ENCODE measurements around the gene SNCG. TPM values are rescaled to one million over a fixed set of nuclear protein-coding genes. Genes with fewer than 3 reads are reported as not detected.
"Not testable (repeated sequence)": the region's sequence is repeated elsewhere in the genome, so short reads cannot be mapped to it uniquely, and the experiment has no call there.

SNCG gene
- 1.7 and 2.2 TPM in 2 replicates for total RNA-seq (2014; rRNA removed; shearing (Covaris generic))

DNA sequence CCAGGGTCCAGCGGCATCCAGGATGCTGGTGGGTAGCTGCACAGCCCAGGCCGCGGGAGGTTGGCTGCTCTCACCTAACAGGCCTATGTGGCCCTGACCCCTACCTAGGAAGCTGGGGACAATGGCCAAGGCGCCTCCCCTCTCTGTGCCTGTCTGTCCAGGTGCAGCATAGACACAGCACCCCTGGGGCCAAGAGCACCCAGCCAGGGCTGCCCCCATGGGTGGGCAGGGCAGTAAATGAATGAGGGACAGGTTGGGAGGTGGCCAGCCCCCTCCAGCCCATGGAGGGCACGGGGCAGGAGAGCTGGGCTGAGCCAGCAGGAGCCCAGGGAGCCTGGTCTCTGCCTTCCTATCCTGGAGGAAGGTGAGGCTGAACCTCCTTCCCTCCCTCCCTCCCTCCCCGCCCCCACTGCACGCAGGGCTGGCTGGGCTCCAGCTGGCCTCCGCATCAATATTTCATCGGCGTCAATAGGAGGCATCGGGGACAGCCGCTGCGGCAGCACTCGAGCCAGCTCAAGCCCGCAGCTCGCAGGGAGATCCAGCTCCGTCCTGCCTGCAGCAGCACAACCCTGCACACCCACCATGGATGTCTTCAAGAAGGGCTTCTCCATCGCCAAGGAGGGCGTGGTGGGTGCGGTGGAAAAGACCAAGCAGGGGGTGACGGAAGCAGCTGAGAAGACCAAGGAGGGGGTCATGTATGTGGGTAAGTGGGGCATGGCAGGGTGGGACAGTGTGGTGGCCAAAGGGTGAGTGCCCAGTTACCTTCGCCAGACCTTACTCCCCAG is at the start of gene SNCG:
Gene SNCG, plus strand, starts transcription at position 484 of the 785 bp plus-strand sequence. Its CDS starts 99 bp downstream, at position 583.
- no peak for DNase-seq (ENCODE audit: low spot score)

DNA sequence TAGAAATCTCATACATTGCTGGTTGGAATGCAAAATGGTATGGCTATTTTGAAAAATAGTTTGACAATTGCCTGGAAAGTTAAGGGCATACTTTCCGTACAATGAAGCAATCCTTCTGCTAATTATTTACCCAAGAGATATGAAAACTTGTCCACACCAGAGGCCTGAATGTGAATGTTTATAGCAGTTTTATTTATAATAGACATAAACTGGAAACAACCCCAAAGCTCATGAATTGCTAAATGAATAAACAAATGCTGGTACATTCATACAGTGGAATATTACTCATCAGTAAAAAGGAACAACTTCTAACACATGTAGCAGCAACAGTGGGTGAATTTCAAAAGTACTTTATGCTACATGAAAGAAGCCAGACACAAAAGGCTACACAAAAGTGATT is 43.7 kb upstream of the SNCG start:
- DNase-seq (ENCODE audit: low spot score): no peak

DNA sequence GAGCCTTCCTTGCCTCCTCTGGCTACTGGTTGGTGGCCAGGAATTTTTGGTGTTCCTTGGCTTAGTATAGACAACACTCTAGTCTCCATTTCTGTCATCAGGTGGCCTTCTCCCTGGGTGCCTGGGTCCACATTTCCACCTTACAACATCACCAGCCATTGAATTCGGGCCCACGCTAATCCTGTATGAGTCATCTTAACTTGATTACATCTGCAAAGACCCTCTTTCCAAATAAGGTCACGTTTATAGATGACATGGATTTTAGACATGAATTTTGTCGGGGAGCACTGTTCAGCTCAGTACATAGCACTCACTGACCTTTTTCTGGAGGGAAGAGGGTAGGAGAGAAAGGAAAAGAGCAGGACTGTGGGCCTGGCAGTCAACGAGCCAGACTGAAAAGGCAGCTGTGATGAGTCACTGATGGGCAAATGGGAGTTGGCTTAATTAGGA is 40.4 kb upstream of the SNCG start:
- DNase-seq (ENCODE audit: low spot score): peak; percentile 20

DNA sequence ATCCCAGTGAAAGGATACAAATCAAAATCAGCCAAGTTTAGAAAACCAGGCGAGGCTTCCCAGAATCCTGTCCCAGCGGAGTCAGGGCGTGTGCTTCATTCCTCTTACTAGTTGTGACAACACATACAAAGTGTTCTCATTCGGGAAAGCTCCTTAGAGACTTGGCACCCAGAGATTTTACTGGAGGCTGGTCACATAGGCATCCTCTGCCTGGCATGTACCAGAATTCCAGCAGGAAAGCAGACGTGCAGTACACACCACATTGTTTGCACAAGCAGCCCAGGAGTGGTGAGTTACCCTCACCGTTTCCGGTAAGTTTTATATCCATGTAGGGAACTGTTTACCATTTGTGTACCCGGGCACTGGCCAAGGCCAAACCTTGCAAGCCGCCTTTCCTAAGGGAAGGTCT is 35.8 kb upstream of the SNCG start:
- no peak for DNase-seq (ENCODE audit: low spot score)

DNA sequence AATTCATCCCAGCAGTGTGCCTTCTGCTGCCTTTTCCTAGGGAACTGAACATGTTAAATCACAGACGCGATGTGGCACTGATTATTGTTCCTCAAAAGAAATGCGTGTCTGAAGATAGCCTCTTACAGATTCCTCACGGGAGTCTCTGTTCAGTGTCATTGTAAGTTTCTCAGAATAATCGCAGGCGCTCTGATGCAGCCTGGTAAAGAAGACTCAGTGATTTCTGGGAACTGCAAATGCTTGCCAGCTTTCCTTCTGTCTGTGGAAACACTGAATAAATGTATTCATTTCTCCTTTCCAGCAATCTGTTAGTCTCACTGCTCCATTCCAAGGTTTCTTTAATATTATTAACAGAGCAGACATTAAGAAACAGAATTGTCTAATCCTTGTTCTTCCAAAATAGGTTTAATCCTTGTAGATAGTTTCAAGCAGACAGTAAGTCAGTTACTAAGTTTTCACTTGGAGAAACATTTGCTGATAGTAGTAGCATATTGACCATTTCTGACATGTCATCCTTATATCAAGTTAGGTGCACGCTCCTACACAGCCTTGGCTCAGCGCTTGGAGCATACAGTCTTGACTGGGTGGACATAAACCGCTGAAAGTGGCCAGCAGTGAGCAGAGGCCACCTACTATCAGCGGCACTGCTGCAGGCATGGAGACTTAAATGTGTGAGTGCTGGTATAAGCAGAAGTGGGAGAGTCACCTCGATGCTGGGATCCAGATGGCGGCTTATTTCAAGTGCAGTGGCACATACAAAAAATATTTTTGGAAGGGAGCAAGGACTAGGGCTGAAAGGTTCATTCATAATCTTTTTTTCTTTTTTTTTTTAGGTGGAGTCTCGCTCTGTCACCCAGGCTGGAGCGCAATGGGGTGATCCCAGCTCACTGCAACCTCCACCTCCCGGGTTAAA is 28.7 kb upstream of the SNCG start:
- no peak for DNase-seq (ENCODE audit: low spot score)

DNA sequence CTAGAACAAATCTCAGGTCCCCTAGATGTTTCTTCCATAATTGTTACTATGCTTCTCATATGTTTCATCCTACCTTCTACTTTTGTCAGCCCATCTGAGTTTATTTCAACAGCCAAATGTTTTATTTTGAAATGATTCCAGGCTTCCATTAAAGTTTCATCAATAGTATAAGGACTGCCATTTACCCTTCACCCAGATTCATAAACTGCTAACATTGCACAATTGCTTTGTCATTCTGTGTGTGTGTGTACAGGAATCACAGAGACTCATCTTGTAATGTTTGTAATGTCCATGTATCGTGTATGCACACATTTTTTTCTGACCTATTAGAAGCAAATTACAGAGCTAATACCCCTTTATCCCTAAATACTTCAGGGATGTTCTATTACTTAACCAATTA is 26.5 kb upstream of the SNCG start:
- DNase-seq (ENCODE audit: low spot score): no peak

DNA sequence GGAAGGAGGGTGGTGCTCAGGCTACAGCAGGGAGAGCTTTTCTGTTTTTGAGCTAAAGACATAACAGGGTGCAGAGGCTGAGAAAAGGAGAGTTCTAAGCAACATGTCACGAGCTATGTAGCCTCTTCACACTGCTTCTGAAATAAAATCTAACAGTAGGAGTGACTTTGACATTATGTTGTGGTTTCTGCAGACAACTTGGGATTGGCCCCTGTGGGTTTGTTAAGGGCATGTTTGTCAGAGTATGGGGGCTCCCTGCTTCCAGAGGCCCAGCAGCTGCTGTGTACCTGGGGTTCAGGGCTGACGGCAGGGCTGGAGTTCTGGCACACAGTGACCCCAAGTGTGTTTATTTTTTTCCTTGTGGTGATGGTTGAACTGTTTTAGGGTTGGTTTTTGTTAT is 25.7 kb upstream of the SNCG start:
- no peak for DNase-seq (ENCODE audit: low spot score)

DNA sequence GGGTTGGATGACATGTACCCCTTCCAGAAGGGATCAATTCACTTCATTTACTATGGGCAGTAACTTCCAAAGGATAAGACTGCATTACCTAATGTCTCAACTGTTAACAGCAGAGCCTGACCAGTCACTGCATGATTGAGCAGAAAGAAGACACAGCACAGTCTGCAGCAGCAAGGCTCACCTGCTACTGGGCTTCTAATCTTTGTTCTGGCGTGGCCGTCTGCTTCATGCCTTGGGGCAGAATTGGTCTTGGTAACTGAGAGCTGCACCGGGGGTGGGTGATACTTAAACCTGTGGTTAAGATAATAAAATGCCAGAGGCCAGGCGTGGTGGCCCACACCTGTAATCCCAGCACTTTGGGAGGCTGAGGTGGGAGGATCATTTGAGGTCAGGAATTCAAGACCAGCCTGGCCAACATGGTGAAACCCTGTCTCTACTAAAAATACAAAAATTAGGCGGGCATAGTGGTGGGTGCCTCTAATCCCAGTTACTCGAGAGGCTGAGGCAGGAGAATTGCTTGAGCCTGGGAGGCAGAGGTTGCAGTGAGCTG is 24.2 kb upstream of the SNCG start:
- not testable (repeated sequence) for DNase-seq (ENCODE audit: low spot score)

DNA sequence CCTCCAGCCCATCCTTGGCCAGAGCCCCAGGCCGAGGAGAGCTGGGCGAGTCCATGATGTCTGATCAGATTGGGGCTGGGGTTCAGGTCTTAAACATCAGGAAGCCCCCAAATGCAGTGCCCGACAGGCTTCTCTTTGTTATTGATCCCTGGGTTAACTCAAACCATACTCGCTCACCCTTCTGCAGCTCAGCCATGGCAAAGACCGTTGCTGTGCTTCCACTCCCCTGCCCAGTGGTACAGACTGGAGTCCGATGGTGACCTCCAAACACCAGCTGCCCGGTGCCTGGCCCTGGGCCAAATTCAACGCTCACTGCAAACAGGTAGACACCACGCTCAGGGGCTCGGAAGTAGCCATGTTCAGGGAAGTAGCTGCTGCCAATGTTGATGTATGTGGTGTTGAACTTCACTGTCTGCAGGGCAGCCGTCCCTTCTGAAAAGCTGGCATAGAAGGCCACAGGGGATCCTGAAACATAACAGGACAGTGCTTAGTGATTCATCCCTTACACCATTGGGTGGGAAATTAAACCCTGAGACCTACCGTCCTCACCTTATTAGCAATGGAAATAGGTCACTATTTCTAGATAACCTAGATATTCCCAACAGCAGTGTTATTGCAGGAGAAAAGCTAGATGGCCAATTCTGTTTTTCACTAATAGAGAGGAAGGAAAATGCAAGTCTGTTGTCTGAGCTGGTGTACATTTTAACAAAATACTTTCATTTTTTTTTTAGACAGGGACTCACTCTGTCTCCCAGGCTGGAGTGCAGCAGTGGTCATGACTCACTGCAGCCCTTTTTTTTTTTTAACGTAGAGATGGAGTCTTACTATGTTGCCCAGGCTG is 21.5 kb upstream of the SNCG start:
- DNase-seq (ENCODE audit: low spot score): no peak

DNA sequence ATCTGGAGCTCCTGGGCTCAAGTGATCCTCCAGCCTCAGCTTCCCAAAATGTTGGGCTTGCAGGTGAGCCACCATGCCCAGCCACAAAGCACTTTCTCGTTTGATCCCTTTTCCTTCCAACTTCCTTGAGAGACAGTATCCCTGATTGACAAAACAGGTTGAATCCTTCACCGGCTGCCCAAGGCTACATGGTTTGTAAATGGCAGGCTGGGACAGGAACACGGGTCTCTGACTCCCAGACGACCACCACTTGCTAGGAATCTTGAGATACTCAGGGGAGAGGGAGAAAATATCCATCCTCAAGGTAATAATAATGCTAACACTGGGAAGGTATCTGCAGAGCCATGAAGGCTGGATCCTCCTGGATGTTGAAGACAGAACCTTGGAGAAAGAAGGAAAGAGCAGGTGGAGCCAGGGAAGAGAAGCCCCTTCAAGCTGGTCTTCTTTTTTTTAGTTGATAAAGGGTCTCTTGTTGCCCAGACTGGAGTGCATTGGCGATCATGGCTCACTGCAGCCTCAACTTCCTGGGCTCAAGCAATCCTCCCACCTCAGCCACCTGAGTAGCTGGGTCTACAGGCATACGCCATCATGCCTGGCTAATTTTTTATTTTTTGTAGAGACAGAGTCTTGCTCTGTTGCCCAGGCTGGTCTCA is 20.8 kb upstream of the SNCG start:
- no peak for DNase-seq (ENCODE audit: low spot score)

DNA sequence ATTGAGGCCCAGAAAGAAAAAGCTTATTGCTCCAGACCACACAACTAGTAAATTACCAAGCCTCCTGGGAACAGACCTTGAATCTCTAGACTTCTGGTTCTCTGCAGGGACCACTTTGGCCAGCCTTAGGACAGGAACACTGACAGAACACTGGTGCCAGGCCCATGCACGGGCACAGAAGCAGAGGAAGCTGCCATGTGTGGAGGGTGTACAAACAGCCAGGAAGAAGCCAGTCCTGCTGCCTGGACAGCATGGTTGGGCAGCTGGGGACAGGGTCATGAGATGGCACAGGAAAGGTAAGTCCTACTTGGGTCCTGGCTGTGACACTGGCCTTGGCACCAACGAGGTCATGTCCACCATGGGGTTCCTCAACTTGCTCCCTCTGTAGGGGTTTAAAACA is 20.1 kb upstream of the SNCG start:
- DNase-seq (ENCODE audit: low spot score): no peak

DNA sequence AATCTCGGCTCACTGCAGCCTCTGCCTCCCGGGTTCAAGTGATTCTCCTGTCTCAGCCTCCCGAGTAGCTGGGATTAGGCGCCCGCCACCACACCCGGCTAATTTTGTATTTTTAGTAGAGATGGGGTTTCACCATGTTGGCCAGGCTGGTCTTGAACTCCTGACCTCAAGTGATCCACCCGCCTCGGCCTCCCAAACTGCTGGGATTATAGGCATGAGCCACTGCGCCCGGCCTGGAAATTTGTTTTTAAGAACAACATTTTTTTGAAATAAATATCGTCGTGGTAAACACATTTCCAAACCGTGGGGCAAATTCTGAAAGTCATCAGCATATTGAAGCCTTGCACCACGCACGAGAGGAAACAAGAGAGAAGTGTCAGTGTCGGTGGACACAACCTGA is 18.3 kb upstream of the SNCG start:
- DNase-seq (ENCODE audit: low spot score): not testable (repeated sequence)

DNA sequence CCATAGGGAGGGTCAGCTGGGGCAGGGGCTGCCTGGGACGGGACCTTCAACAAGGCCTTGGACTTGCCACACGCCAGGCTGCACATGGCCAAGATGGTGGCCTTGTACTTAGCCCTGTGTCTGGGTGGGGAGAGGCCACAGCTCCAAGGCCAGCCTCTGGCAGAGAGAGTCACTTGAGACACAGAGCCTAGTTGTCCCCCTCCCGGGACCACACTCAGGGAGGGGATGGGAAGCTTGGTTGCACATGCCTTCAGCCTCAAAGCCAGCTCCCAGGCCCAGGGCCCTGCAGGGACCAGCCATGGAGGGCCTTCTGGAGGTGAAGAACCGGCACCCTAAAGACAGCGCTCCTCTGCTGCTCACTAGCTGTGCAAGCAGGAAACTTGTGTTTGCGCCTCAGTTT is 17.7 kb upstream of the SNCG start:
- DNase-seq (ENCODE audit: low spot score): no peak

DNA sequence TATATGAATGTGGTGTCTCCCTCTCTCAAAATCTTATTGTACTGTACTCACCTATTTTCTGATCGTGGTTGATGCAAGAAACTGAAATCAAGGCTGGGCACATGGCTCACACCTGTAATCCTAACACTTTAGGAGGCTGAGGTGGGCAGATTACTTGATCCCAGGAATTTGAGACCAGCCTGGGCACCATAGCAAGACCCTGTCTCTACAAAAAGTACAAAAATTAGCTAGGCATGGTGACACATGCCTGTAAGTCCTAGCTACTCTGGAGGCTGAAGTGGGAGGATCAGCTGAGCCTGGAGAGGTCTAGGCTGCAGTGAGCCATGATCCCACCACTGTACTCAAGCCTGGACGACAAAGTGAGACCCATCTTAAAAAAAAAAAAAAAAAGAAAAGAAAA is 17.0 kb upstream of the SNCG start:
- no peak for DNase-seq (ENCODE audit: low spot score)

DNA sequence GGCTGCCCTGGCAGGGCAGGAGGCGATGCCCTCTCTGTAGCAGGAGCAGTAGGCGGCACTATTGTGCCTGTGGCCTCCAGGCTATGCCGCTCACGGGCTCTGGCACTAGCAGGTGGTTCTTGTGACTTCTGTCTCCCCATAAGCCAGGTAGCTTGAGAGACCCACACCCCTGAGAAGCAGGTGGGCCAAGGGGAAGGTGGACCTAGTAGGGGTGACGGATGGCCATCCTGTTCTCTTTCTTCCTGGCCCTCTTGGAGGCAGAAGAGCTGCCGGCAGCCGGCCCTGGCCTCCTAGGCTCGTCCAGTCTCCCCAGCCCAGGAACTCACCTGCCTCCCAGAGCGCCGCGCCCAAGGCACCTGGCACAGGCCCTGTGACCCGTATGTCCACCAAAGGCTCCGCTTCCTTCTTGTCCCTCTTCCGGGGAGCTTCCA is 16.4 kb upstream of the SNCG start:
- DNase-seq (ENCODE audit: low spot score): no peak

DNA sequence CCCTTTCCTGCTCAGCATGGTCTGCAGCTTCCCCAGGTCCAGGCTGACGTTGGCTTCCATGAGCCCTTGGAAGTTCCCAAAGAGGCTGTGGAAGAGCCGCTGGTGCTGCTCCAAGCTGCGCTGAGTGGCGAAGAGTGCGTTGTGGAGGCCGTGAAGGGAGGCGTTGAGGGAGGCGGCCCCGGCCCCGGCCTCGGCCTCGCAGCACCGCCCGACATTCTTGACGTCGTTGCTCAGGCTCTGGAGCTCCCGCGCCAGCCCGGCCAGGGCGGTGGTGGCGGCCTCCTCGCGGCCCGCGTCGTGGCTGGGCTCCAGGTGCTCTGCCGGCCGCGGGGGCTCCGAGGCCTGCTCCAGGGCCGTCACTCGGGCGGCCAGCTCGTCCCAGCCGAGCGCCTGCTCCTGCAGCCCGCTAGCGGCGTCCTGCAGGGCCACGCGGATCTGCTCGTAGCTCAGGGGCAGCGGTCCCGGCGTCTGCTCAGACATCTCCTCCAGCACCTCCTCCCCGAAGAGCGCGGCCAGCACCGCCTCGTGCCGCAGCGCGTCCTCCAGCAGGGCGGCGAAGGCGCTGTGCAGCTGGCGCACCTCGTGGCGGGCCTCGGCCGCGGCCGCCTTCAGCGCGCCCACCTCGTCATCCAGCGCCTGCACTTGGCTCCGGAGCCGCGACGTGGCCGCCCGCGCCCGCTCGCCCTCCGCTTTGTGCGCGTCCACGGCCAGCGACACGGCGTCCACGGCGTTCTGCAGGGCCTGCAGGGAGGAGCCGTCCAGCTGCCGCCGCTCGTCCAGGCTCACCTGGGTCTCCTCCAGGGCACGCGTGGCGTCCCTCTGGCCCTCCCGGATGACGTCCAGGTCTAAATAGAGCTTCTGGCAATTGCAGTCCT is 15.7 kb upstream of the SNCG start:
- DNase-seq (ENCODE audit: low spot score): no peak

DNA sequence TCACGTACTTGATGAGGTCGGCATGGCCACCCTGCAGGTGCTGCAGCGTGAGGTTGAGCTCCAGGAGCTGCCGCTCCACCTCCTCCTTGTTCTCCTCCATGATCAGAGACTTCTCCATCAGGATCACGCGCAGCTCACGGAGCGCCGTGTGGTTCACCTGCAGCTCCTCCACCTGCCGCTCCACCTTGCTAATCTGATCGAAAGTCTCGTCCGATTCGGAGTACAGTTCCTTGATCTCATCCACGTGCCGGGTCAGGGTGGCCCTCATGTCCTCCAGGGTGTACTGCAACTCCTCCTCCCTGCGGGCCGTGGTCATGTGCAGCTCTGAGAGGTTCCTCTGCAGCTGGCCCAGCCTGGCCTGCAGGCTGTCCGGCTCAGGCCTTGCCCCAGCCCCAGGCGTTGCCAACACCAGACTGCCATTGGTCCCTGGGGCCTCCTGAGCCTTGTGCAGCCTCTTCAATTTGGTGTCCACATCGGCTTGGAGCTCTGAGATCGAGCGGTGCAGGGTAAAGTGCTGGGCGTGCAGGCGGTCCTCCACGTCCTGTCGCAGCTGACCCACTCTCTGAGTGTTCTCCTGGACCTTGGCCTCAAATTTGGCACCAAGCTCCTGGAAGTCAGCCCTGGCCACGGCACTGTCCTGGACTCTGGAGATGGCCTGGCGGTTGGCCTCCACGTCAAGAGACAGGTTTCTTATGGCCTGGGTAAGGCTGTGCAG is 14.9 kb upstream of the SNCG start:
- DNase-seq (ENCODE audit: low spot score): no peak

DNA sequence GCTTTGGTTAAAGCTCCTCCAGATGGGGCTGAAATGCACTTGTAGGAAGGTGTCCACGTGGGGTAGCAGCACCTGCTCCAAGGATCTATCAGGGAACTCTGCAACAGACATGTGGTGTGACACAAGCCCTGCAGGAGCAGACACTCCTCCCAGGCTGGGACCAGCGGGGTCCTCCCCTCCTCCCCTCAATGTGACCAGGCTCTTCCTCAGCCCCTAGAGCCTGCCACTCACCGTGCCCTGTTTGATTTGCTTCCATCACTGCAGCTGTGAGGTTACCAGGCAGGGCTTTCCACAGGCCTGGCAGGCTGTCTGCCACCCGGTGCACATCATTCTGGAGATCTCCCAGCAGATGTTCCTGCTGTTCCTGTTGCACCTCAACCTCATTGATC is 14.4 kb upstream of the SNCG start:
- no peak for DNase-seq (ENCODE audit: low spot score)

DNA sequence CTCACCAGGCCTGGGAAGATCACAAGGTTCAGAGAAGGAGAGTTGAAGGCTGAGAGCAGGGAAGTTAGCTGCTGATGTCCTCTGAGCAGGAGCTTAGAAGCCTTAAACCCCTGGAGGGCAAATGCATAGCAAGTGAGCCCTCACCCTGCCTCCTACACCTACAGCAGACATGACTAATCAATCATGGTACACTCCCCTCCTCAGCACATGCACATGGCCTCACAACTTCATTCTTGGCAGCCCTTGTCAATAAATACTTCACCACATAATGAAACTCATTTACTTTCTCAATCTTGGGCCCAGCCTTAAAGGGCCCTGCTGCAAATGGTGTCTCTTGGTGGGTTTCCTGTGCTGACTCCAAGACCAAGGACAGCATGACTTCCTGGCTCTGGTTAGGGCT is 13.9 kb upstream of the SNCG start:
- no peak for DNase-seq (ENCODE audit: low spot score)
